Parathyroid adenoma (tissue), 2 donors: ENCODE data around the gene PARP16.

Experiments used
- H2AFZ ChIP-seq: fragments of 300-600 bp; sonication (generic); one replicate; pipeline ENCODE4 v1.7.0; 2017; ENCODE audit warnings: antibody characterized with exemption, mild to moderate bottlenecking
- H3K27ac ChIP-seq: fragments of 300-600 bp; sonication (generic); one replicate; pipeline ENCODE4 v1.7.0; 2017
- H3K27me3 ChIP-seq: fragments of 300-600 bp; sonication (generic); one replicate; pipeline ENCODE4 v1.7.0; 2017; ENCODE audit warnings: low read length; ENCODE audit not compliant: control insufficient read depth, insufficient read depth
- H3K36me3 ChIP-seq: fragments of 300-600 bp; sonication (generic); one replicate; pipeline ENCODE4 v1.7.0; 2017; ENCODE audit warnings: low read length; ENCODE audit not compliant: control insufficient read depth, insufficient read depth
- H3K4me1 ChIP-seq: fragments of 300-600 bp; sonication (generic); one replicate; pipeline ENCODE4 v1.7.0; 2017; ENCODE audit warnings: control low read depth
- H3K4me2 ChIP-seq: fragments of 300-600 bp; sonication (generic); one replicate; pipeline ENCODE4 v1.7.0; 2017; ENCODE audit warnings: low read length
- H3K4me3 ChIP-seq: fragments of 300-600 bp; sonication (generic); one replicate; pipeline ENCODE4 v1.7.0; 2017; ENCODE audit warnings: low read depth, low read length
- H3K79me2 ChIP-seq: fragments of 300-600 bp; sonication (generic); one replicate; pipeline ENCODE4 v1.7.0; 2017; ENCODE audit warnings: control low read depth
- H3K9ac ChIP-seq: fragments of 300-600 bp; sonication (generic); one replicate; pipeline ENCODE4 v1.7.0; 2017; ENCODE audit warnings: mild to moderate bottlenecking
- H3K9me3 ChIP-seq: fragments of 300-600 bp; sonication (generic); one replicate; pipeline ENCODE4 v1.7.0; 2017; ENCODE audit warnings: low read length; ENCODE audit not compliant: control insufficient read depth
- TF ChIP-seq, protein P1 (sequence below): fragments of 300-600 bp; sonication (generic); IDR thresholded peaks from one replicate; pipeline ENCODE4 v1.7.0; 2017; ENCODE audit warnings: antibody characterized with exemption, mild to moderate bottlenecking
- donor health status: primary hyperparathyroidism.

Gene PARP16

DNA sequence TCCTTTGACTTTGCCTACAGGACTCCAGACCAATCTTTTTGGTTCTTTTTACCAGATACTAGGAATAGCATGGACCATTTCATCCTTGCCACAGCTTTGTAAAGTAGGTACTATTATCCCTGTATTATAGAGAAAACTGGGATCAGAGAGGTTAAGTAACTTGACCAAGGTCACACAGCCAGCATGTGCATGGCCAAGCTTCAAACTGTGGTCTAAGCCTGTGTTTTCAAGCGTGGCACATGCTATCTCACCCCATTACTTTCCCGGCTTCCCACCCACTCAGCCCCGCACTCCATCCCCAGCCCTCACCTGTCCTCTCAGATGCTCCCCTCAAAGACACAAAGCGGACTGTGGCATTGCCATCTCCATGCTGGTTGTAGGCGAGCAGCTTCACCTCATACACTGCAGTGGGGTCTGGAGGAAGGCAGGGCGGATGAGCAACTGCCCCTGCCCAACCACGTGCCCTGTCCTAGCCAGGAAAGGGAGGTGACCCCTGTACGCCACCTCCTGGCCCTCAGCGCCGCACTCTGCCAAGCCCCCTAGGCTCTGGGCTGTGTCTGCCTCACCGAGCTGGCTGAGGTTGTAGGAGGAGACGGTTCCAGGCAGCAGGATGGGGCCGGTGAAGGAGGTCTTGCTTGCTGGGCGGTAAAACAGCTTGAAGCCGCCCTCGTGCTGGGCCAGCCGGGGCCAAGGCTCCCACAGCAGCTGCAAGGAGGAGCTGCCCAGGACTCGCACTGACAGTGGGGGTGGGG is 43.5 kb upstream of the PARP16 start:
- no peak overlapping the region for H3K9ac ChIP-seq
- no peaks in the 10 kb centered on the region for H3K9me3 ChIP-seq
- H3K4me3 ChIP-seq = no peak overlapping the region
- H3K36me3 ChIP-seq = no peaks in the 10 kb centered on the region
- H3K79me2 ChIP-seq = no peaks in the 10 kb centered on the region
- no peak overlapping the region for H3K4me2 ChIP-seq
- TF ChIP-seq, protein P1, sequence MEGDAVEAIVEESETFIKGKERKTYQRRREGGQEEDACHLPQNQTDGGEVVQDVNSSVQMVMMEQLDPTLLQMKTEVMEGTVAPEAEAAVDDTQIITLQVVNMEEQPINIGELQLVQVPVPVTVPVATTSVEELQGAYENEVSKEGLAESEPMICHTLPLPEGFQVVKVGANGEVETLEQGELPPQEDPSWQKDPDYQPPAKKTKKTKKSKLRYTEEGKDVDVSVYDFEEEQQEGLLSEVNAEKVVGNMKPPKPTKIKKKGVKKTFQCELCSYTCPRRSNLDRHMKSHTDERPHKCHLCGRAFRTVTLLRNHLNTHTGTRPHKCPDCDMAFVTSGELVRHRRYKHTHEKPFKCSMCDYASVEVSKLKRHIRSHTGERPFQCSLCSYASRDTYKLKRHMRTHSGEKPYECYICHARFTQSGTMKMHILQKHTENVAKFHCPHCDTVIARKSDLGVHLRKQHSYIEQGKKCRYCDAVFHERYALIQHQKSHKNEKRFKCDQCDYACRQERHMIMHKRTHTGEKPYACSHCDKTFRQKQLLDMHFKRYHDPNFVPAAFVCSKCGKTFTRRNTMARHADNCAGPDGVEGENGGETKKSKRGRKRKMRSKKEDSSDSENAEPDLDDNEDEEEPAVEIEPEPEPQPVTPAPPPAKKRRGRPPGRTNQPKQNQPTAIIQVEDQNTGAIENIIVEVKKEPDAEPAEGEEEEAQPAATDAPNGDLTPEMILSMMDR = no peak
- H2AFZ ChIP-seq = no peak overlapping the region
- H3K27me3 ChIP-seq = no peaks in the 10 kb centered on the region
- H3K4me1 ChIP-seq = peaks cover 5% of the 10 kb centered on the region
- no peak overlapping the region for H3K27ac ChIP-seq

GRCh38 chr15:65329288-65329983 is 42.8 kb upstream of the PARP16 start:
- Histone ChIP-seq H3K4me1 (peaks cover 5% of the 10 kb centered on the region), H3K36me3 (no peaks in the 10 kb centered on the region), H3K4me3 (no peak overlapping the region), H3K9ac (no peak overlapping the region), H3K79me2 (no peaks in the 10 kb centered on the region), H3K4me2 (no peak overlapping the region), H3K9me3 (no peaks in the 10 kb centered on the region), H3K27me3 (no peaks in the 10 kb centered on the region), H2AFZ (no peak overlapping the region), H3K27ac (no peak overlapping the region)
- TF ChIP-seq, protein P1 = no peak

GRCh38 chr15:65328506-65329287 is 42.0 kb upstream of the PARP16 start:
- H3K9ac ChIP-seq = no peak overlapping the region
- peaks cover 5% of the 10 kb centered on the region for H3K4me1 ChIP-seq
- no peaks in the 10 kb centered on the region for H3K9me3 ChIP-seq
- no peaks in the 10 kb centered on the region for H3K27me3 ChIP-seq
- H2AFZ ChIP-seq = no peak overlapping the region
- TF ChIP-seq, protein P1 = no peak
- peak overlapping the region; percentile 44 for H3K27ac ChIP-seq
- H3K4me2 ChIP-seq = no peak overlapping the region
- no peak overlapping the region for H3K4me3 ChIP-seq
- no peaks in the 10 kb centered on the region for H3K79me2 ChIP-seq
- no peaks in the 10 kb centered on the region for H3K36me3 ChIP-seq

DNA sequence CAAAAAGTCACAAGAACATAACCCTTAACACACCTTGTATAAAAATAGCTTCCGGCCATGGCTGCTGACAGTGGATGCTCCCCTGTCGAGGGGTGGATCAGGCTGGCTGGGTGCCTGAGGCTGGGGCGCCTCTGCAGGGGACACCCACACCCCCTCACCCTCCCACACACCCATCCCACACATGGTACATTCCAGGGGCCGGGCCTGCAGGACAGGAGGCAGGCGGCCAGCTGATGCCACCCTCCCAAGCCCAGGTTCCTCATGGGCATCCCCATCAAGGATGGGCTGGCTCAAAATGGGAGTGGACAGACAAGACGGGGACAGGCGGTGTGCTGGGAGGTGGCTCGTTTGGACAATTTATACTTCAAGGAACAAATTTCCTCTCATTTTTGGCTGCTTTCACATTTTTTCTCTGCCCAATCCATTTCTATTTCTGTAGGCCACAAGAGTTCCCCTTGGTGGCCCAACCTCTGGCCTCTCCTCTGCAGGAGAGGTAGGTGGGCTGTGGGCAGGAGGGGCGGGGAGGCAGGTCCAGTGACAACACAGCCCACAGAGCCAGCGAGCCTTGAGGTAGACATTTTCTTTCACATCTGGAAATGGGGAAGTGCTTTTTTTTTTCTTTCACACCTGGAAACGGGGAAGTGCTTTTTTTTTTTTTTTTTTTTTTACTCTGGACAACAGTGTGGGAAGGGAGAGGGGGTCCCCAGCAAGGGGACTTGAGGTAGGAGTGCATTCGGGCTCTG is 41.1 kb upstream of the PARP16 start:
- H3K4me1 ChIP-seq = peaks cover 5% of the 10 kb centered on the region
- TF ChIP-seq, protein P1 = no peak
- H3K9ac ChIP-seq = no peak overlapping the region

More for the DNA sequence above, 41.1 kb upstream of the PARP16 start:
- Histone ChIP-seq H3K9me3 (no peaks in the 10 kb centered on the region), H3K4me3 (no peak overlapping the region), H2AFZ (no peak overlapping the region), H3K27ac (peak overlapping the region; percentile 44), H3K36me3 (no peaks in the 10 kb centered on the region), H3K79me2 (no peaks in the 10 kb centered on the region), H3K27me3 (no peaks in the 10 kb centered on the region), H3K4me2 (no peak overlapping the region)
